ENCODE data around the gene MTCL3.

MTCL3 gene

DNA sequence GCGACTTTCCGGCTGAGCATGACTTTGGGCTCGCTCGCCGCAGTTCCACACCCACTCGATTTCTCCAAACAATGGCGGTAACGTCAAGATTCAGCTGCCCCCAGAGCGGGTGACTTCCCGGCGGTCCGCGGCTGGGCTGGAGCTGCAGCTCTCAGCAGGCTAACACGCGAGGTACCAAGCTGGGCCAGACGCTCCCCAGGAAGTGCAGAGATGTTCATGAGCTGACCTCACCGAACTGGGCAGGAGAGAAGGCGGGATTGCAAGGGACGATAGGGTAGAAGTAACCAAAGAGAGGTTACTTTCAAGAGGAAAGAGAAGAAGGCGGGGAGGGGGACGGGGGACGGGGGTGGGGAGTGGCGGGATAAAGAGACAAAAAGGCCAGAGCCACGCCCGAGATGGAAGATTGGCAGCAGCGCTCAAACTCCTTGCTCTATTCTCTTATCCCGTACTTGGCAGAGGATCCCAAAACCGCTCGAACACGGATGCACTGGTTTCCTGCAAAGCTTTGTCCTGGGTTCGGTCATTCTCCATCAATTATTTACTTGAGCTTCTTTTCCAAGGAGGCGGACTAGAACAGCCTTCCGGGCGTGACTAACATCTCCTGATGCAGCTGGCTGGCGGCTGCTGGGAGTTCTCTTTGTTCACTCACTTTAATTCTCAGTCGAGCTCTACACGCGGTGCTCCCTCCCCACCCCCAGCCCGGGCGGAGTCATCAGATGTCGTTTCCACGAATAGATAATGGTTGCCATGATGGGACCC lies at the start of gene MTCL3:
TSS of gene MTCL3 (minus strand) at position 626 of the 759 bp plus-strand sequence.
- FAIRE-seq (peak; percentile 90), DNase-seq (ENCODE audit: low spot score) (peak; percentile 92)

DNA sequence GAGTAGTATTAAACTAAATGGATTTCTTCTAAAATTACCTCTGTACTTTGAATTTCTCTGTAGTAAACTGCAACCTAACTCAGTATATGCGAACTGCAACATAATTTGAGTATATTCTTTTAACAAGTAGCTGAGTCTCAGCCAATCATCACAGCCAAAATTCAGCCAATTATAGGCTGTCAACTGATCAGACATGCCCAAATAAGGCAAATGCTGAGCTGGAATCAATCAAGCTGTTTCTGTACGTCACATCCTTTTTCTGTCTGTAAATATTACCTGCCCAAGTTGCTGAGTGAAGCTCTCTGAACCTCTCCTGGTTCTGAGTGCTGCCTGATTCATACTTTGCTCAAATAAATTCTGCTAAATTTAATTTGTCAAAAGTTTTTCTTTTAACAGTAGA lies 48.3 kb upstream of the MTCL3 start:
- DNase-seq (ENCODE audit: low spot score) (no peak), FAIRE-seq (no peak)

DNA sequence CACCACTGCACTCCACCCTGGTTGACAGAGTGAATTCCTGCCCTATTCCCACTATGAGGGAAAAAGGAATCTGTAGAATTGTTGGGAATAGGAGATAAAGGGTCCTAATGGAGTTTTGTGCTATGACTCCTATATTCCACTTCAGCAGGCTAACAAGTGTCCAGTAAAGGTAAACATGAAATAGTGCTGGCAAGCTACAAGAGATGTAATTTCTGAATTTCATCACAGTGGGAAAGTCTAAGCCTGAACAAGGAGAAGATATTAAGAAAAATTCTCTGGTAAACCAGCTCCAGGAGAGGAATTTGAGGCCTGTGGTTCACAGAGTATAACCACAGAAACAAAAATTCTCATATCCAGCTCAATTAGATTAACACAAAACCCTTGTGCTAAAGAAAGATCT lies 47.5 kb upstream of the MTCL3 start:
- FAIRE-seq (no peak), DNase-seq (ENCODE audit: low spot score) (no peak)

DNA sequence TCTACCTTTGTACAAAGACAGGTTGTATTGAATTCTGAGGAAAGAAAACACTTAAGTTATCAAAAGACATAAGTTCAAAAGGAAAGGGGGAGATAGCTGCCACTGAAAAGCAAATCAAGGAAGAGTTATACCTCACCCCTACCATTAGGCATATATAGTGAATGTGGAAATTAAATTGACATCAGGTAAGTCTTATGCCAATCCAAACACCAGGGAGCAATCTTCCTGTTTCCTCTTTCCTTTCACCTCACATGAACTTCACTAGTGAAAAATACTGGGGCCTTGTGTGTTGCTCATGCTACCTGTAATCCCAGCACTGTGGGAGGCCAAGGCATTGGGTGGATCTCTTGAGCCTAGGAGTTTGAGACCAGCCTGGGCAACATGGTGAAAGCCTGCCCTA lies 47.0 kb upstream of the MTCL3 start:
- no peak for DNase-seq (ENCODE audit: low spot score)
- FAIRE-seq, result no peak

DNA sequence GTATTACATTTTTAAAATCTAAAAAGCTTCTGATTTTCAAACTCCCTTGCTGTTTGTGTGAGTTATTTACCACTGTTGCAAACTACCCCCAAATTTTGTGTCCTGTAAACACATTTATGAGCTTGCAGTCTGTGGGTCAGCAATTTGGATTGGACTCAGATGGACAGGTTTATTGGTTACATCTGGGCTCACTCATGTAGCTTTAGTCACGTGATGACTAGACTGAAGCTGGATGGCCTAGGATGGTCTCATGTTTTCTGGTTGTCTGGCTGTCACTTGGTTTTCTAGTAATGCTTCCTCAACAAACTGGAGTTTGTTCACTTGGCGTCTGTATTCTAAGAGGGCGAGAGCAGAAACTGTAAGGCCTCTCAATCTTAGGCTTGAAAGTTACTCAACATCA lies 45.6 kb upstream of the MTCL3 start:
- no peak for FAIRE-seq
- no peak for DNase-seq (ENCODE audit: low spot score)

DNA sequence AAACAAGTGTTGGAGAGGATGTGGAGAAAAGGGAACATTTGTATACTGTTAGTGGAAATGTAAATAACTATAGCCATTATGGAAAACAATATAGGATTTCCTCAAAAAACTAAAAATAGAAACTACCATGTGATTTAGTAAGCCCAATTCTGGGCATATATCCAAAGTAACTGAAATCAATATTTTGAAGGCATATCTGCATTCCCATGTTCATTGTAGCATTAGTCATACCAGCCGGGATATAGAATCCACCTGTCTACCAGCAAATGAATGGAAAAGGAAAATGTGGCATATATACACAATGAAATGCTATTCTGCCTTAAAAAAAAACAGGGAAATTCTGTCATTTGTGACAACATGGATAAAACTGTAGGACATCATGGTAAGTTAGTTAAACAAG lies 42.5 kb upstream of the MTCL3 start:
- no peak for FAIRE-seq
- DNase-seq (ENCODE audit: low spot score), result no peak

DNA sequence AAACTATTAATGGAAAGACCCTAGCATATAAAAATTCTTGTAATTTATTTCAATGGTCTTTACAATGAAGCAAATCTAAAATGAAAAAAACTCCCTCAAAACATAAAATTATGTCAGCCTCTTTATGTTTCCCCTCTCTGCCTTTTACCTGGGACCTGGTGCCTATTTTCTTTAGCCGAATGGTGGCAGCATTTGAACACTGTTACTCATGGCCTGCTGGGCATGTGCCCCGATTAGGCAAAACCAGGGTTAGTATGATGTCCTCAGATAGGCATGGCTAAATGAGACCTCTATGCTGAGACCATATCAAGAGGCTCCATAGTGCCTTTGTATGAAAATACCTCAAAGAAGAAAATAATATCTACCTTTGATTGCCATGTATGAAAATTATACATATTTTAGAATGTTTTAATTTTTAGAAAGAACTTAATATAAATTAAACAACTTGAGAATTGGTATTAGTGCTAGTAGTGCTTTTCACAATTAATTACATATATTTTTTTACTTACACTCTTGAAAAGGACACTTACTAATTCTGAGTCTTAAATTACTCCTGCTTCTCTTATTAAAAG lies 35.4 kb upstream of the MTCL3 start:
- DNase-seq (ENCODE audit: low spot score) (peak; percentile 35), FAIRE-seq (peak; percentile 25)

DNA sequence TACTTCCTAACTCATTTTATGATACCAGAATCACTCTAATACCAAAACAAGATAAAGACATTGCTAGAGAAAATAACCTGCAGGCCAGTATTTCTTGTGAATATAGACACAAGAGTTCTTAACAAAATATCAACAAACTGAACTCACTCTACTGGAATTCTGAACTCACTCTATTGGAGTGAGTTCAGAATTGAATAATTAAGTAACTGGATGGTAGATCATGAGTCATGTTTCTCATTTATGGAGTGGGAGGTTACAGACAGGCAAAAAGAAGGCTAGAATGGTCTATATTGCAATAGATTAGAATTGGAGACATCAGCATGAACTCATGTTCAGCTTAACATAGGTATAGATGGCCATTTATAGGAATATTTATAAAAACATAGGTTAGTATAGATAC lies 31.3 kb upstream of the MTCL3 start:
- DNase-seq (ENCODE audit: low spot score), result no peak

DNA sequence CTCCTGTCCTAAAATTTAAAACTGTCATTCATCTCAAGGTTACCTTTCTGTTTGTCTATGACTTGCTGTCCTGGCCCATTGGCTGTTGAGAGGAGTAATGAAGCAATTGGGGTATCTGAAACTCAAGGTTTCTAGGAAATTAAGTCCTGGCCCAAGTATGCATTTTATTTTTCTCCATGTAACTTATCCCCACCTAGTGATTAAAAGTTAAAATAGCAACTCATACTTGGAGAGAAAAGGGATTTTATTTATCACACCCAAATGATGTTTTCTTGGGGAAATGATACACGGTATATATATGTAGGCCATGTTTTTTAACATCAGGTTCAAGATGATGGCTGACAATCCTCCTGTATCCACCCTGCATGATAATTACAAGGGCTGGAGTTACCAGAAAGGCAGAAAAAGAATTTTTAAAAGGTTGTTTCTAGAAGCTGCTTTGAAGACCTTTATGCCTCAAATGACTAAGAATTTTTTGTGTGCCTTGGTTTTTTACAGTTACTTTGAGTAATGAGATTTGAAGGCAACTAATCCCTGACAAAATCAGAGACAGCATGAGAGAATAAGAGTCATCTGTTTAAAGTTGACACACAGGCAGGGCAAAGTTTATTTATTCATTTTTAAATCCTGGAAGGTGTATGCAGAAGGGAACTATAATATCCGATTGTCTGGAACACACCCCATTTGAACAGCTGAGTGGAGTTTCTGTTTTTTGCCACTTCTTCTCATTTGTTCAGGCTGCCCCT lies 28.9 kb upstream of the MTCL3 start:
- DNase-seq (ENCODE audit: low spot score) (no peak), FAIRE-seq (no peak)

More for the DNA sequence above, 31.3 kb upstream of the MTCL3 start:
- no peak for FAIRE-seq

DNA sequence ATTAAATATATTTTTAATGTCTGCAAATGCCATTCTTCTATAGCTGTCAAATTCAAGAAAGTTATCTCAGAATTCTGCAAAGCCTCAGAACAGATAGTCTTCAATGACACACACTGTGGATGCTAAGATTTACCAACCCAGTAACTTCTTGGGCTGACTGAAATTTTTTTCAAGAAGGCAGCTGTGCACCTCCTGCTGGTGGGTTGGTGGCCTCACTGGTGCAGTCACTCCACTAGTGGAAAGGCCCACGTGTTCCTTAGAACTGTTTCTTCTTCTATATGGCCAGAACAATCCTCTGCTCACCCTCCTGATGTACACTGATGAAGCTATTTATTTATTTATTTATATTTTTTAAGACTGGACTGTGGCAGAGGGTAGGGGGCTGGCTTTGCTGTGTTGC lies 28.1 kb upstream of the MTCL3 start:
- DNase-seq (ENCODE audit: low spot score) (no peak), FAIRE-seq (no peak)

DNA sequence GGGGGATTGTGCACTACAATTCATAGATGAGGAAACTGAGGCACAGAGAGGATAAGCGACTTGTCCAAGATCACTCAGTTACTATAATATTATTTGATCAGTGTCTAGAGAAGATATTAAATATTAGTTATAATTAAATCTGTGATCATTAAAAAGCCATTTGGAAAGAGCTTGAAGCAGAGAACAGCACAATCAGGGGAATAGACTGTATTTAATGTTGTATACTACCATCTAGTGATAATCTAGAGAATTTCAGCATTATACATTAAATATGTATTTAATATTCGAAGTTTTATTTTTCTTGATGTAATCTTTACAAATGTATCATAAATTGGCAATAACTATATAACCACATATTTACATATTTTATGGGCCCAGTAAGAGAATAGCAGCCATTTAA lies 20.1 kb upstream of the MTCL3 start:
- DNase-seq (ENCODE audit: low spot score), result peak; percentile 49
- peak; percentile 89 for FAIRE-seq

DNA sequence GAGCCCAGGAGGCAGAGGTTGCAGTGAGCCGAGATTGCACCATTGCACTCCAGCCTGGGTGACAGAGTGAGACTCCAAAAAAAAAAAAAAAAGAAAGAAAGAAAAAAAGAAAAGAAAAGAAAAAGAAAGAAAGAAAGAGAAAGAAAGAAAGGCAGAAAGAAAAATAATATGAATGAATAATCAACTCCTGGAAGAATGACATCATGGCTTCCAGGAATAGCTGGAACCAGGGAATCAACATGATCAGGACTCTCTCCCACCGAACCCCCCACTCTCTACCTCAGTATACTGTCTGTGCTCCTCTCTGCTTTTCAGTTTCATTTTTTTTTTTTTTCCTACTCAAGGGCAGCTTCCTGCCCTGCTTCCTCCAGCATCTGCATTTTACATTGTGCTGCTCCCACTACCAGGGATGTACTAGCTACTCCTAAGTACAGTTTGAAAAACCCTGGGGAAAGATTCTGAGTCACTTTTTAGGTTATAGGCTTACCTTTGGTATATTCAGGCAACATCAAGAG lies 19.7 kb upstream of the MTCL3 start:
- no peak for DNase-seq (ENCODE audit: low spot score)
- FAIRE-seq, result no peak

DNA sequence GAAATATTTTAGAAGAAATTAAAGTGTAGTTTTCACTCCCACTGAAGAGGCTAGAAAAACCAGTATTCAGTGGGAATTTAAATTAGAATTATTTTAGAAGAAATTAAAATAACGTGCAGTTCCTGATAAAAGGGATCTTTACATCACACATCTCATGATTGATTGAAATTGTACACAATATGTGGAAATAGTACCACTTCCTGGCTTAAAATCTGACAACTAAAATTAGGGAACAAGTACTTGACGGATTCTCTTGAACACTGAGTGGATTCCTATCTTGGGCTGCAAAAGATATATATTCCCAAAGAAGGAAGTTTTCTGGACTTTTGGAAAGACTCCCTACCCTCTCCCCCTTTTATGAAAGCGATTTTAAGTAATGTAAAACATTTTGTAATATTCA lies 14.6 kb upstream of the MTCL3 start:
- no peak for DNase-seq (ENCODE audit: low spot score)
- FAIRE-seq, result no peak

DNA sequence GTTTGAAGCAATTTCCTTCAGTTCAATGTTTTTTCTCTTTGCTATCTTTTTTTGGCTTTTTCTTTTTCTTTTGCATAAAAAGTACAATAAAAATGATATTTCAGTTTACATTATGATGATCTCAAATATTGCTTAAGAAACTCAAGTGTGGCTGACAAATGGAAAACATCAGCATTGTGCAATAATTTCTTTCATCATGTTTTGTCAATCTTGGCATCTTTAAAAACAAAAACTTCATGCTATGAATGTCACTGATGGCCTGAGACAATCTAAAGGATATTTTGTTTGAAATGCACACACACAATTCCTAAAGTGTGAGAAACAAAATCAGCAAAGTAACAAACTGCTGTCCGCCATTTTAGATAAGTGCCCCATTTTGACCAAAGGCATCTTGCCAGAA lies 13.9 kb upstream of the MTCL3 start:
- no peak for FAIRE-seq
- DNase-seq (ENCODE audit: low spot score), result no peak

DNA sequence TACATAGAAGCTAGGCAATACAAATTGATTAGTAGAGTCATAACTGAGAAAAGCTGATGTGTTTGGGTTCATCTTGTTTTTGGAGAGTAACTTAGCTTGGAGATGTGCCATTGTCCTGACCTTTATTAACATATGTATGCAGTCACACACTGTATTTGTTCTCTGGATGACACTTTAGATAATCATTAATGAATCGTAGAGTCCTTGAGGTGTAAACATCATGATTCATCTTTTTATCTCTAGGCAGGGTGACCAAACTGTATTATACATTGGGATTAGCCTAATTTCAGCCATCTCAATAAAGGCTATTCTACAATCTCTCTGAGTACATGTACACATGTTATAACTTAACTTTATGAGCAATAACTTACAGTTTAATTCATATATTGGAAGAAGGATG lies 3.6 kb upstream of the MTCL3 start:
- FAIRE-seq (peak; percentile 51), DNase-seq (ENCODE audit: low spot score) (peak; percentile 37)

DNA sequence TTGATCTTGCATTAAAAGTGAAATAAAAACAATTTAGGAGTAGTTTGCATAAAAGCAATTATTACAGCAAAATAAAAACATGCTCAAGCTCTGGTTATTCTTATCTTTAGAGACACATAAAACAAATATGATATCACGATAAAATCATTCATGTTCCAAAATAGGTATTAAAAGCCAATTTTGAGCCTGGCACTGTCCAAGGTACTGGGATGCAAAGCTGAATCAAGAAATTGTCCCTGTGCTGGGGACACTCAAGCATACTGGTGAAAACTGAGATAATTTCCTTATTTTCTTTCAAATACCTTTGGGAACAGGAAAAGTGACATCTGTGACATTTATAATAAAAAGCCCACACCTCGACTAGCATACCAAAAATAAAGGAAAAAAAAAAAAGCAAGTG lies 931 bp upstream of the MTCL3 start:
- FAIRE-seq, result no peak
- peak; percentile 7 for DNase-seq (ENCODE audit: low spot score)

DNA sequence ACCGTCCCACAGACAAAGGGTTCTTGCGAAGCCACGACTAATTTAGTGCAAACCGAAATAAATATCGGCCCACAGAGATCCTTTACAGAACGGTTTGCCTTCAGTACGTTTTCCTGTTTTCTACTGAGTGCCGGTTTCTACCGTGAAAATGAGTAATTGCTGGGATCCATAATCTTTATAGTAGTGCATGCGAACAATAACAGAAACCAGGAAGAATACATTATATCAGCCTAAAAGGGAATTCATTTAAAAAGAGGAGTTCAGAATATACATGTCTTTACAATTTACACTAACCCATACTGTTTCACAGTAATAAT lies 292 bp upstream of the MTCL3 start:
- DNase-seq (ENCODE audit: low spot score) (no peak), FAIRE-seq (no peak)

DNA sequence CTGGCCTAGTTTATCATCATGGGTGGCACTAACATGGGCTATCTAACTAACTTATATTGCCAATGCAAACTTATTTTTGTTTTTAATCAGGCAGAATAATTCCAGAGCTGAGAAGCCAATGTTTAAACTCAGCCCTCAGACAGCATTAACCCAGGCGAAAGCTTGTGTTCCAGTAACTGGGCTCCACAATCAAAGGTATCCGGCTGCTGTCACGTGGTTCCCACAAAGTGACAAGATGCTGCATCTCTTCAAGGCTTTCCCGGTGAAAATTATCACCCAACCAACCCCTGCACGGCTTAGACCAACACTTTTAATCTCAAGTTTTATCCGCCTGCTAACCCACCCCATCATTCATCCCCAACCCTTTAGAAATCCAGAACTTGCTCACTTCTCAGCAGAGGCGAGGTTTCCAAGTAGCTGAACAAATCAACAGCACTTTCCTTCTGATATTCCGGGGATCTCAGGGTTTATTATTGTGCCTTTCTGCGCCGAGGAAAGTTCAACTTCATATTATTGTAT lies 885 bp downstream of the MTCL3 start:
- DNase-seq (ENCODE audit: low spot score) (no peak), FAIRE-seq (no peak)

DNA sequence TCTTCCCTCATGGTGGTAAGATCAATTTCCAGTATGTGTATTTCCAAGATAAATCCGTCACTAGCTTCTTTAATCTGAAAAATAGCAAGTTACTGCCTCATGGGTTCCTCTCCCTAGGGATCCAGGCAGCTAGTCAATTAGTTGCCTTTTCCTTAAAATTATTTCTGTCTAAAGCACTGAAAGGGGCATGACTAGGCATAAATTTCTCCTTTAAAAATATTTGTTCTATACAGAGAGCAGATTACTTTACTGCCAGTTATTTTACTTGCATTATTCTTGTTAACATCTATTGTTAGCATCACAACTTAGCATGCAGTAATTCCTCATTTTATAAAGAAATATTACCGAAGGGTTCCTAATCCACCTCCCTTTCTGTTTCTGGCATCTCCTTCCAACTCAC lies 1.4 kb downstream of the MTCL3 start:
- no peak for DNase-seq (ENCODE audit: low spot score)
- FAIRE-seq, result no peak

DNA sequence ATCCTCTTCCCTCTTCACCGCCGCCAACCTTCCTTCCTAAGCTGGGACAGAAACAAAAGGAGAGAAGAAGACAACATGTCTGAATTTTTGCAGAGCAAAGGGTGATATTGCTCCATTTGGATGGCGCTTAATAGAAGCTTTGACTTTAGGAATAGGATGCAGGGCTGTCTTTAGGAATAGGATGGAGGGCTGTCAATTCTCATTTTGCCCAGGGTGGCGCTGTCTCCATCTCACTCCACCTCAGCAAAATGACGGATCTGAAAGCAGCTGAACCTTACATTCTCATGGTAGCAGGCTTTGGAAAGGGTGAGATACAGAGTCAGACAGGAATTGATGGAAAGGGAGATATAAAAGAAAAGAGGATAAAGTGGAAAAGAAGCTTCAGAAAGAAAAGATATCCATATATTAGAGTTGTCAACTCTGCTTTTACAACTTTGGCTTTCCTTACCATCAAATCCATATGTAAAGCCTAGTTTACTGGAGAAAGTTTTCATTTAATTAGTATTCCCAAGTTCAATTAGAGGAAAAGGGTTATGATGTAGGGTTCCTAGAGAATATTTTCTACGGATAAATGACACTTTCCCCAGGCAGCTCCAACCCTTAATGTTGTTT lies 2.4 kb downstream of the MTCL3 start:
- peak; percentile 54 for FAIRE-seq
- DNase-seq (ENCODE audit: low spot score), result peak; percentile 53

DNA sequence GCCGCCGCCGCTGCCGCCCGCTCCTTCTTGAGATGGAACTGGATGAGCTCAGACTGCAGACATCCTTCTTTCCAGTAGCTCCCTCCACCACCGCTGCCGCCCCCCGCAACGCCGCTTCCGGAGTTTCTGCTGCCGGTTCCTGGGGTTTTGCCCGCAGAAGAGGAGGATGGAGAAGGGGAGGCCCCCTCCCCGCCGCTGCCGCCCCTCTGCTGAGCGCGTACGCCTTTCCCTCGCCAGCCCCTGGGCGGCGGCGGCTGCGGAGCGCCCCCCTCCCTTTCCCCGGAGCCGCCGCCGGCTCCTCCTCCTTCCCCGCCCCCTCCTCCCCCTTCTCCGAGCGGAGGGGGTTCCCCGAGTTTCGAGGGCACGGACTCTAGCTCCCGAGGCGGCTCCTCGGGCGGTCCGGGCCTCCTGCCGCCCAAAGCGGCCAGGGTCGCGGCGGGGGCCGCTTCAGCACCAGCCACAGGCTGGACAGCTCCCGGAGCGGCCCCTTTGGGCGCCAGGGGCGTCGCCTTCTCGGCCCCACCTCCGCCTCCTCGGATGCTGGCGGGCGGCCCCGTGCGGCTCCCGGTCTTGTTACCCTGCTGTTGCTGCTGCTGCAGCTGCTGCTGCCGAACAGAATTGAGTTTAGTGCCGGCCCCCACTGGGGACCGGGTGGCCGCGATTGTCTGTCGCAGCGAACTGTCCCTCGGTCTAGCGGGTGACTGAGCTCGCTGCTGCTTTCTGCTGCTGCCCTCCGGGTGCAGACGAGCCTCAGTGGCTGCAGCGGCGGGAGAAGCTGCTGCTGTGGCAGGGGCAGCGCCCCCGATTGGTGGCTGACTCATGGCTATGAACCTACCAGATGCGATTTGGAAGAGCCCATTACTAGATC lies 3.1 kb downstream of the MTCL3 start:
- no peak for FAIRE-seq
- DNase-seq (ENCODE audit: low spot score), result peak; percentile 36

Measured in RCC 7860 (cell line).